HepG2 (cell line): ENCODE results near the gene FAM3B. TPM values are rescaled to one million over a fixed set of nuclear protein-coding genes. Genes with fewer than 3 reads are reported as not detected.

Experiments used
- CBX1 ChIP-seq: IDR thresholded peaks from one replicate; pipeline ENCODE4 v1.6.1; 2016; ENCODE audit warnings: antibody characterized with exemption, low read depth
- DRAP1 ChIP-seq: IDR thresholded peaks from 2 replicates; pipeline ENCODE4 v1.6.1; 2016; ENCODE audit warnings: missing genetic modification reagents, missing compliant biosample characterization
- FOXA3 ChIP-seq: IDR thresholded peaks from 2 replicates; pipeline ENCODE4 v1.6.1; 2016; ENCODE audit warnings: missing genetic modification reagents, missing compliant biosample characterization
- FOXJ3 ChIP-seq: sonication (generic); formaldehyde crosslinking; IDR thresholded peaks from 2 replicates; pipeline ENCODE4 v1.4.0; 2020; ENCODE audit warnings: missing genetic modification reagents, mild to moderate bottlenecking, borderline replicate concordance
- GABPB1 ChIP-seq: IDR thresholded peaks from 2 replicates; pipeline ENCODE4 v1.6.1; 2016; ENCODE audit warnings: mild to moderate bottlenecking, missing genetic modification reagents, moderate library complexity, missing compliant biosample characterization
- GATAD1 ChIP-seq: IDR thresholded peaks from 2 replicates; pipeline ENCODE4 v1.6.1; 2016; ENCODE audit warnings: missing genetic modification reagents, missing compliant biosample characterization
- HMG20B ChIP-seq: conservative IDR thresholded peaks from 2 replicates; pipeline ENCODE4 v1.6.1; 2016; ENCODE audit warnings: missing genetic modification reagents, missing compliant biosample characterization
- KAT8 ChIP-seq: IDR thresholded peaks from 2 replicates; pipeline ENCODE4 v1.6.1; 2016; ENCODE audit warnings: missing genetic modification reagents, missing compliant biosample characterization
- MAF1 ChIP-seq: sonication (generic); formaldehyde crosslinking; IDR thresholded peaks from 2 replicates; pipeline ENCODE4 v1.5.0; 2020; ENCODE audit warnings: missing genetic modification reagents, borderline replicate concordance
- MBD4 ChIP-seq: IDR thresholded peaks from 2 replicates; pipeline ENCODE4 v1.6.1; 2012; ENCODE audit warnings: low read length, inconsistent platforms, borderline replicate concordance
- MIXL1 ChIP-seq: IDR thresholded peaks from 2 replicates; pipeline ENCODE4 v1.6.1; 2016
- MTF2 ChIP-seq: sonication (generic); formaldehyde crosslinking; IDR thresholded peaks from 2 replicates; pipeline ENCODE4 v1.5.0; 2020; ENCODE audit warnings: missing genetic modification reagents, borderline replicate concordance
- MXI1 ChIP-seq: IDR thresholded peaks from 3 replicates; pipeline ENCODE4 v1.6.1; 2012; ENCODE audit warnings: low read depth, low read length, inconsistent platforms, borderline replicate concordance
- NFYC ChIP-seq: IDR thresholded peaks from 2 replicates; pipeline ENCODE4 v1.6.1; 2016; ENCODE audit warnings: missing genetic modification reagents, missing compliant biosample characterization
- POLR2AphosphoS5 ChIP-seq: IDR thresholded peaks from 2 replicates; pipeline ENCODE4 v1.6.1; 2012; ENCODE audit warnings: low read depth, low read length
- RFX5 ChIP-seq: IDR thresholded peaks from 2 replicates; pipeline ENCODE4 v1.6.1; 2011; ENCODE audit warnings: low read depth, low read length, improper control_type of control experiment
- SPEN ChIP-seq: sonication (generic); formaldehyde crosslinking; IDR thresholded peaks from 2 replicates; pipeline ENCODE4 v1.5.1; 2020; ENCODE audit warnings: low read depth, mild to moderate bottlenecking, missing genetic modification reagents
- TAF1 ChIP-seq: sonication (generic); formaldehyde crosslinking; IDR thresholded peaks from 2 replicates; pipeline ENCODE4 v1.4.0; 2020; ENCODE audit warnings: missing genetic modification reagents
- YY1 ChIP-seq: IDR thresholded peaks from 2 replicates; pipeline ENCODE4 v1.6.1; 2011; ENCODE audit warnings: low read length, low read depth, moderate library complexity, mild to moderate bottlenecking; ENCODE audit not compliant: insufficient read depth, insufficient replicate concordance
- ZMYM4 ChIP-seq: sonication (generic); formaldehyde crosslinking; IDR thresholded peaks from 2 replicates; pipeline ENCODE4 v1.8.1; 2023; ENCODE audit warnings: mild to moderate bottlenecking, missing genetic modification reagents
- ZNF17 ChIP-seq: sonication (generic); formaldehyde crosslinking; IDR thresholded peaks from 2 replicates; pipeline ENCODE4 v1.5.0; 2020; ENCODE audit warnings: mild to moderate bottlenecking, missing genetic modification reagents
- ZNF562 ChIP-seq: sonication (generic); formaldehyde crosslinking; IDR thresholded peaks from 2 replicates; pipeline ENCODE4 v1.8.0; 2022; ENCODE audit warnings: missing genetic modification reagents, borderline replicate concordance
- ZNF563 ChIP-seq: sonication (generic); formaldehyde crosslinking; IDR thresholded peaks from 2 replicates; pipeline ENCODE4 v1.8.0; 2022; ENCODE audit warnings: mild to moderate bottlenecking, moderate library complexity, missing genetic modification reagents
- ZNF740 ChIP-seq: sonication (generic); formaldehyde crosslinking; IDR thresholded peaks from 2 replicates; pipeline ENCODE4 v1.4.0; 2020; ENCODE audit warnings: missing genetic modification reagents
- ZNF816 ChIP-seq: sonication (generic); formaldehyde crosslinking; IDR thresholded peaks from 2 replicates; pipeline ENCODE4 v1.8.0; 2022; ENCODE audit warnings: missing genetic modification reagents, mild to moderate bottlenecking, borderline replicate concordance
- ZSCAN25 ChIP-seq: sonication (generic); formaldehyde crosslinking; IDR thresholded peaks from 2 replicates; pipeline ENCODE4 v1.8.0; 2022; ENCODE audit warnings: mild to moderate bottlenecking, missing genetic modification reagents
- polyA plus RNA-seq, 8 experiments: library from polyadenylated mRNA; depleted of rRNA in 3 of 8; stranded (reverse) in 7 of 8; unstranded in 1 of 8; fragments of >200 nt; fragmentation: Illumina TruSeq in 4 of 8; extraction: Trizol in 4 of 8; gene quantifications; 2 replicates each; pipeline versions ENCODE4 v1.2.1 to v1.2.3, GENCODE V29; 2011 to 2016; ENCODE audit warnings: low read depth in 4 of 8, missing spikeins in 1 of 8, mixed read lengths in 1 of 8; ENCODE audit not compliant: insufficient read depth in 1 of 8
- total RNA-seq, 5 experiments: library from RNA; depleted of rRNA; stranded (reverse); fragments of >200 nt; fragmentation: Illumina TruSeq; extraction: Trizol; gene quantifications; 2 replicates each; pipeline ENCODE4 v1.2.3, GENCODE V29; 2016; ENCODE audit warnings: low read depth in 1 of 5
- TF ChIP-seq, protein P1 (sequence below): sonication (generic); formaldehyde crosslinking; IDR thresholded peaks from 2 replicates; pipeline ENCODE4 v1.5.0; 2020; ENCODE audit warnings: mild to moderate bottlenecking, missing genetic modification reagents, borderline replicate concordance

The FAM3B gene
- total and polyA plus RNA-seq, 2 of the 13 experiments (the other 11 are each of a cell fraction or from before 2014, with no cell fraction given), result 46.5 to 62.0 TPM

GRCh38 chr21:41369920-41370839 lies 53.6 kb downstream of the FAM3B start (continued):
- 0 out of 3 replicates have a peak, but pooled peaks have one; percentile 5 for TF ChIP-seq MXI1
- TF ChIP-seq RFX5, result no peak
- no peak for TF ChIP-seq ZNF563 (CRISPR knock-in tag)
- no peak for TF ChIP-seq HMG20B
- TF ChIP-seq POLR2AphosphoS5, result peak; percentile 51; the same call in 1 of the 2 replicates
- peak; percentile 36; the same call in 1 of the 2 replicates for TF ChIP-seq GABPB1
- TF ChIP-seq, protein P1, sequence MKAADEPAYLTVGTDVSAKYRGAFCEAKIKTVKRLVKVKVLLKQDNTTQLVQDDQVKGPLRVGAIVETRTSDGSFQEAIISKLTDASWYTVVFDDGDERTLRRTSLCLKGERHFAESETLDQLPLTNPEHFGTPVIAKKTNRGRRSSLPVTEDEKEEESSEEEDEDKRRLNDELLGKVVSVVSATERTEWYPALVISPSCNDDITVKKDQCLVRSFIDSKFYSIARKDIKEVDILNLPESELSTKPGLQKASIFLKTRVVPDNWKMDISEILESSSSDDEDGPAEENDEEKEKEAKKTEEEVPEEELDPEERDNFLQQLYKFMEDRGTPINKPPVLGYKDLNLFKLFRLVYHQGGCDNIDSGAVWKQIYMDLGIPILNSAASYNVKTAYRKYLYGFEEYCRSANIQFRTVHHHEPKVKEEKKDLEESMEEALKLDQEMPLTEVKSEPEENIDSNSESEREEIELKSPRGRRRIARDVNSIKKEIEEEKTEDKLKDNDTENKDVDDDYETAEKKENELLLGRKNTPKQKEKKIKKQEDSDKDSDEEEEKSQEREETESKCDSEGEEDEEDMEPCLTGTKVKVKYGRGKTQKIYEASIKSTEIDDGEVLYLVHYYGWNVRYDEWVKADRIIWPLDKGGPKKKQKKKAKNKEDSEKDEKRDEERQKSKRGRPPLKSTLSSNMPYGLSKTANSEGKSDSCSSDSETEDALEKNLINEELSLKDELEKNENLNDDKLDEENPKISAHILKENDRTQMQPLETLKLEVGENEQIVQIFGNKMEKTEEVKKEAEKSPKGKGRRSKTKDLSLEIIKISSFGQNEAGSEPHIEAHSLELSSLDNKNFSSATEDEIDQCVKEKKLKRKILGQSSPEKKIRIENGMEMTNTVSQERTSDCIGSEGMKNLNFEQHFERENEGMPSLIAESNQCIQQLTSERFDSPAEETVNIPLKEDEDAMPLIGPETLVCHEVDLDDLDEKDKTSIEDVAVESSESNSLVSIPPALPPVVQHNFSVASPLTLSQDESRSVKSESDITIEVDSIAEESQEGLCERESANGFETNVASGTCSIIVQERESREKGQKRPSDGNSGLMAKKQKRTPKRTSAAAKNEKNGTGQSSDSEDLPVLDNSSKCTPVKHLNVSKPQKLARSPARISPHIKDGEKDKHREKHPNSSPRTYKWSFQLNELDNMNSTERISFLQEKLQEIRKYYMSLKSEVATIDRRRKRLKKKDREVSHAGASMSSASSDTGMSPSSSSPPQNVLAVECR (CRISPR knock-in tag), result peak; percentile 13; the same call in 1 of the 2 replicates
- peak; percentile 32; the same call in 1 of the 2 replicates for TF ChIP-seq ZMYM4
- no peak for TF ChIP-seq MIXL1 (CRISPR knock-in tag)
- peak; percentile 46; the same call in 1 of the 2 replicates for TF ChIP-seq ZSCAN25 (CRISPR knock-in tag)
- peak; percentile 53 for TF ChIP-seq TAF1
- 0 out of 2 replicates have a peak, but pooled peaks have one; percentile 4 for TF ChIP-seq ZNF740 (CRISPR knock-in tag)
- 0 out of 2 replicates have a peak, but pooled peaks have one; percentile 7 for TF ChIP-seq ZNF17 (CRISPR knock-in tag)
- TF ChIP-seq MBD4, result no peak
- TF ChIP-seq ZNF562, result no peak
- TF ChIP-seq KAT8 (CRISPR knock-in tag), result 0 out of 2 replicates have a peak, but pooled peaks have one; percentile 19
- TF ChIP-seq GATAD1 (CRISPR knock-in tag), result peak; percentile 1; the same call in 1 of the 2 replicates
- TF ChIP-seq SPEN (CRISPR knock-in tag), result 0 out of 2 replicates have a peak, but pooled peaks have one; percentile 24
- TF ChIP-seq ZNF816 (CRISPR knock-in tag), result no peak
- 0 out of 2 replicates have a peak, but pooled peaks have one; percentile 20 for TF ChIP-seq FOXJ3
- no peak for TF ChIP-seq MTF2
- TF ChIP-seq MAF1 (CRISPR knock-in tag), result peak; percentile 33; the same call in 1 of the 2 replicates
- peak; percentile 19; the same call in 1 of the 2 replicates for TF ChIP-seq DRAP1 (CRISPR knock-in tag)
- peak; percentile 36 for TF ChIP-seq YY1
- TF ChIP-seq FOXA3, result no peak
- TF ChIP-seq CBX1, result no peak
- peak; percentile 16; the same call in 1 of the 2 replicates for TF ChIP-seq NFYC (CRISPR knock-in tag)
